Suprapubic skin (tissue), 4 donors: Measurements from ENCODE around the gene QPCT.

Experiments used
- CTCF ChIP-seq, 2 donors: fragments of 200-600 bp in 1 of 2; fragments of 450-650 bp in 1 of 2; sonication (generic) in 1 of 2; IDR thresholded peaks; one replicate each; pipeline ENCODE4 v1.5.1; 2016 to 2019; ENCODE audit warnings: antibody characterized with exemption in 2 of 2, mild to moderate bottlenecking in 1 of 2, moderate library complexity in 1 of 2
- EP300 ChIP-seq: sonication (generic); formaldehyde crosslinking; IDR thresholded peaks from one replicate; pipeline ENCODE4 v1.6.1; 2017; ENCODE audit warnings: antibody characterized with exemption
- POLR2A ChIP-seq, 2 donors: fragments of 450-650 bp; IDR thresholded peaks; one replicate each; pipeline ENCODE4 v1.6.1; 2017; ENCODE audit warnings: antibody characterized with exemption in 2 of 2, mild to moderate bottlenecking in 2 of 2, moderate library complexity in 2 of 2
- POLR2AphosphoS5 ChIP-seq, 3 donors: sonication (generic); formaldehyde crosslinking; IDR thresholded peaks; one replicate each; pipeline ENCODE4 v1.6.1; 2017; ENCODE audit warnings: antibody characterized with exemption in 3 of 3

DNA sequence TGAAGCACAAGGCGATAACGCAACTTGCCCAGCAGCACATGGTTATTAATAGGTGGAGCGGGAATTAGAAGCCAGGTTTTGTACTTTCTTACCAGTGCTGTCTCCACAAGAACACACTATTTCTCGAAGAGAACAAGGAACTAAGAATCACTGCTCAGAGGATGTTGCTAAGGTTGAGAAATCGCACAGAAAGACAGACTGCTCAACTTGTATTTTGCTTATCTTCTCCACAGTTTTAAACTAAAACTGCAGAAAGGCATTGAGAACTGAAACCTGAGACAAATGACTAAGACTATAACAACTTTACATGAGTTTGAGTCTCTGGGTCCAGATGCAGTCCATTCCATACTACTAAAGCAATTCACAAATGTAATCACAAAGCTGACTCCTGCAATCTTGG is 26.0 kb upstream of the QPCT start:
- TF ChIP-seq CTCF (IDR thresholded peaks at IDR 0.05) (no peak), POLR2A (IDR thresholded peaks at IDR 0.05) (no peak), EP300 (no peak), POLR2AphosphoS5 (IDR thresholded peaks at IDR 0.05) (no peak)
